Fibroblast of lung (primary cell): Measurements from ENCODE around the gene LRRC3. TPM values are rescaled to one million over a fixed set of nuclear protein-coding genes. Genes with fewer than 3 reads are reported as not detected.

Source experiments
- DNase-seq, 2 donors: peaks; one replicate each; pipeline versions ENCODE4 v3.0.0 to v3.0.0-alpha.2; 2010; ENCODE audit warnings: low read depth in 2 of 2
- H2AFZ ChIP-seq: 2 replicates; pipeline ENCODE4 v1.5.1; 2012; ENCODE audit warnings: low read length, control low read depth, inconsistent platforms
- H3K27ac ChIP-seq: 2 replicates; pipeline ENCODE4 v1.5.1; 2011; ENCODE audit warnings: low read length, control low read depth; ENCODE audit not compliant: insufficient read depth
- H3K27me3 ChIP-seq: 2 replicates; pipeline ENCODE4 v1.5.1; 2011; ENCODE audit warnings: mild to moderate bottlenecking, low read length; ENCODE audit not compliant: control insufficient read depth, insufficient read depth
- H3K36me3 ChIP-seq: 2 replicates; pipeline ENCODE4 v1.5.1; 2011; ENCODE audit warnings: low read length; ENCODE audit not compliant: control insufficient read depth, insufficient read depth
- H3K4me1 ChIP-seq: 2 replicates; pipeline ENCODE4 v1.5.1; 2011; ENCODE audit warnings: low read length; ENCODE audit not compliant: control insufficient read depth, insufficient read depth; ENCODE audit errors: extremely low read depth
- H3K4me2 ChIP-seq: 2 replicates; pipeline ENCODE4 v1.5.1; 2011; ENCODE audit warnings: low read length, control low read depth; ENCODE audit not compliant: insufficient read depth; ENCODE audit errors: extremely low read depth
- H3K4me3 ChIP-seq, 4 experiments: fragments of 200-600 bp in 1 of 4; sonication (generic) in 1 of 4; replicated peaks in 1 of 4; 2 replicates each; pipeline ENCODE4 v1.5.1; 2011 to 2016; ENCODE audit warnings: low read length in 4 of 4, low read depth in 3 of 4, mild to moderate bottlenecking in 3 of 4, control low read depth in 2 of 4, inconsistent platforms in 1 of 4, mixed read lengths in 1 of 4; ENCODE audit not compliant: insufficient read depth in 1 of 4; ENCODE audit errors: control extremely low read depth in 1 of 4
- H3K79me2 ChIP-seq: 2 replicates; pipeline ENCODE4 v1.5.1; 2012; ENCODE audit warnings: mild to moderate bottlenecking, low read length, inconsistent platforms; ENCODE audit not compliant: control insufficient read depth, insufficient read depth
- H3K9ac ChIP-seq: 2 replicates; pipeline ENCODE4 v1.5.1; 2011; ENCODE audit warnings: mild to moderate bottlenecking, low read length, control low read depth; ENCODE audit not compliant: insufficient read depth
- H3K9me3 ChIP-seq: 2 replicates; pipeline ENCODE4 v1.5.1; 2012; ENCODE audit warnings: low read depth, low read length; ENCODE audit not compliant: control insufficient read depth, insufficient read depth
- H4K20me1 ChIP-seq: 2 replicates; pipeline ENCODE4 v1.5.1; 2011; ENCODE audit warnings: low read length; ENCODE audit not compliant: control insufficient read depth, insufficient read depth; ENCODE audit errors: extremely low read depth
- EZH2 ChIP-seq: IDR thresholded peaks from 2 replicates; pipeline ENCODE4 v1.5.1; 2012; ENCODE audit warnings: low read length, control low read depth, mild to moderate bottlenecking; ENCODE audit errors: missing control alignments
- polyA plus RNA-seq, 2 donors: library from polyadenylated mRNA; depleted of rRNA in 1 of 2; stranded (reverse) in 1 of 2; unstranded in 1 of 2; fragments of >200 nt; gene quantifications; 2 replicates each; pipeline ENCODE4 v1.2.1, GENCODE V29; 2011 to 2012; ENCODE audit warnings: missing spikeins in 1 of 2
- total RNA-seq: library from RNA; depleted of rRNA; stranded (reverse); fragments of >200 nt; gene quantifications from 2 replicates; pipeline ENCODE4 v1.2.1, GENCODE V29; 2014
- TF ChIP-seq, protein P1 (sequence below), 2 donors: IDR thresholded peaks in 1 of 2; conservative IDR thresholded peaks in 1 of 2; 1 replicate in 1 of 2; 2 replicates in 1 of 2; pipeline ENCODE4 v1.5.1; 2011 to 2012; ENCODE audit warnings: low read length in 2 of 2, control low read depth in 1 of 2, inconsistent platforms in 1 of 2, low read depth in 1 of 2, mild to moderate bottlenecking in 1 of 2

LRRC3 gene
- total and polyA plus RNA-seq, 2 donors (not counting 1 experiment from before 2014, with no cell fraction given): 0.50 to 0.52 TPM

DNA sequence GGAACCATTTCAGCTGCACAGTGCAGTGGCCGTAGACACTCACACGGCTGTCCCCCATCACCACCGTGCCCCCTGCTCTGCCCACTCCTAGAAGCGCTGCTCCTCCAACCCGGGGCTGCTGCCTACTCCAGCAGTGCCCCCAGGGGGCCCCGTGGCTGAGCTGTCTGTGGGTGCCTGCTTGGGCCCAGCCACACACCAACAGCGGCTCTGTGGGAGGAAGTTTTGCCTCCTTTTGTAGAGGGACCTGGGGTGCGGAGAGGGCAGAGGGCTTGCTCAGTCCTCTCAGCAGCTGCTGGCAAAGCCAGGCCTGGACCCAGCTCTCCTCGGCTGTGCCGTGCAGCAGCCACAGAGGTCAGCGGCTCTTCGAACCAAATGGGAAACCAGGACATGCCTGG, 11.4 kb upstream of the LRRC3 start:
- DNase-seq: no peak
- H3K27me3 ChIP-seq: no peaks in the 10 kb centered on the region
- no peak overlapping the region for H3K4me2 ChIP-seq
- no peaks in the 10 kb centered on the region for H3K9me3 ChIP-seq
- H3K9ac ChIP-seq: no peak overlapping the region
- no peak overlapping the region for H2AFZ ChIP-seq
- no peaks in the 10 kb centered on the region for H4K20me1 ChIP-seq
- no peak overlapping the region for H3K4me3 ChIP-seq
- no peaks in the 10 kb centered on the region for H3K79me2 ChIP-seq
- no peaks in the 10 kb centered on the region for H3K4me1 ChIP-seq
- no peak overlapping the region for H3K27ac ChIP-seq
- TF ChIP-seq, protein P1, sequence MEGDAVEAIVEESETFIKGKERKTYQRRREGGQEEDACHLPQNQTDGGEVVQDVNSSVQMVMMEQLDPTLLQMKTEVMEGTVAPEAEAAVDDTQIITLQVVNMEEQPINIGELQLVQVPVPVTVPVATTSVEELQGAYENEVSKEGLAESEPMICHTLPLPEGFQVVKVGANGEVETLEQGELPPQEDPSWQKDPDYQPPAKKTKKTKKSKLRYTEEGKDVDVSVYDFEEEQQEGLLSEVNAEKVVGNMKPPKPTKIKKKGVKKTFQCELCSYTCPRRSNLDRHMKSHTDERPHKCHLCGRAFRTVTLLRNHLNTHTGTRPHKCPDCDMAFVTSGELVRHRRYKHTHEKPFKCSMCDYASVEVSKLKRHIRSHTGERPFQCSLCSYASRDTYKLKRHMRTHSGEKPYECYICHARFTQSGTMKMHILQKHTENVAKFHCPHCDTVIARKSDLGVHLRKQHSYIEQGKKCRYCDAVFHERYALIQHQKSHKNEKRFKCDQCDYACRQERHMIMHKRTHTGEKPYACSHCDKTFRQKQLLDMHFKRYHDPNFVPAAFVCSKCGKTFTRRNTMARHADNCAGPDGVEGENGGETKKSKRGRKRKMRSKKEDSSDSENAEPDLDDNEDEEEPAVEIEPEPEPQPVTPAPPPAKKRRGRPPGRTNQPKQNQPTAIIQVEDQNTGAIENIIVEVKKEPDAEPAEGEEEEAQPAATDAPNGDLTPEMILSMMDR (conservative IDR thresholded peaks at IDR 0.05 in 1 of 2, IDR thresholded peaks at IDR 0.05 in 1 of 2; ENCODE audit: low read depth in 1 of 2, low read length in 2 of 2): no peak
- no peaks in the 10 kb centered on the region for H3K36me3 ChIP-seq

DNA sequence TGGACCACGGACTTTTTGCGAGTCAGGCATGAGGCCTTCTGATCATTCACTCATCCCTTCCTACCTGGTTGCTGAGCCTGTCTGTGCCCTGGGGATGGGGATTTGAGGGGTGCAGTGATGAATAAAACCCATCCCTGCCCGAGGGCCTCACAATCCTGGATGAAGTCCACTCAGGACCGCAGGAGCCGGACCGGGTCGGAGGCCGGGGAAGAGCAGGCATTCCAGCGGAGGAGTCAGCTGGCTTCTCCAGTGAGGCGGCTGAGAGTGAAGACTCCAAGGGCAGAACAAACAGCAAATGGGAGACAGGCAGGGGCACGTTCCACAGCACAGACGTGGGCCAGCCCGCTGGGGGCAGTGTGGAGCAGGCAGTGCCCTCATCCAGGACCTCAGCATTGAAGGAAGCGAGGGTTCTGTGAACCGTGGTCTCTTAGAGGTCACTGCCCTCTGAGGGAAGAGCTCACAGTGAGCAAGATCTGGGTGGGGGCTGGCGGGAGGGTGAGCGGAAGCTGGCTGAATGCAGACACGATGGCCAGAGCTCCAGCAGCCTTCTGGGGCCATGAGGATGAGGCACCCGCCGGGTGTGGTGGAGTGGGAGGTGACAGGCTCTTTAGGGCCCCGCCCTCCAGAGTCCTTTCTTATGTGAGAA, 10.9 kb upstream of the LRRC3 start:
- TF ChIP-seq, protein P1 (conservative IDR thresholded peaks at IDR 0.05 in 1 of 2, IDR thresholded peaks at IDR 0.05 in 1 of 2; ENCODE audit: low read depth in 1 of 2, low read length in 2 of 2): no peak
- no peak for TF ChIP-seq EZH2
- no peaks in the 10 kb centered on the region for H4K20me1 ChIP-seq
- DNase-seq: no peak

DNA sequence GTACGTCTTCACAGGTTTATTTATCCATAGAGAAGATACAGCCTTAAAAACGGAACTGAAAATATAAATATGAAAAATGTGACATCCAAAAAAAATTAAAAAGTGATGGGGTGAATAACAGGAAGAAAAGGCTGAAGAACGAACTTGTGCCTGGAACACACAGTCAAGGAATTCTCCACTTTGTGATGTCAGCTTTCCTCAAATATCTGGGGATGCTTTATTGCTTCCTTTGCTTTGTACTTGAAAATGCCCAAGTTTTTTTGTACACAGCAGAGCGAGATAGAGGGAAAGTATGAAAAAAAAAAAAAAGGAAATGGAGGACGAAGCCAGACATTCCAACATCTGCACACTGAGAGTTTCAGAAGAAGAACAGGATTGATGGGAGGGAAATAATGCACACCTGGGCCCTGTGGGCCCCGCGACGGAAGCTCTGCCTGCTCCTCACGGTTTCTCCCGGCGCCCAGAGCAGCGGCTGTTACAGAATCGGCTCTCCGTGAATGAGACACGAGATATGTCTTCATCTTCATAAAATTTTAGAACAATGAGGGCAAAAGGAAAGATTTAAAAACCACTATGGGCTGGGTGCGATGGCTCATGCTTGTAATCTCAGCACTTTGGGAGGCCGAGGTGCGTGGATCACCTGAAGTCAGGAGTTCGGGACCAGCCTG, 10.0 kb upstream of the LRRC3 start:
- Histone ChIP-seq H3K9me3 (no peaks in the 10 kb centered on the region), H3K36me3 (no peaks in the 10 kb centered on the region), H2AFZ (no peak overlapping the region), H4K20me1 (no peaks in the 10 kb centered on the region), H3K27ac (no peak overlapping the region), H3K9ac (no peak overlapping the region), H3K4me2 (no peak overlapping the region), H3K79me2 (no peaks in the 10 kb centered on the region), H3K4me3 (no peak overlapping the region), H3K27me3 (no peaks in the 10 kb centered on the region), H3K4me1 (no peaks in the 10 kb centered on the region)
- no peak for DNase-seq
- TF ChIP-seq EZH2: no peak

More for the DNA sequence above, 10.9 kb upstream of the LRRC3 start:
- no peaks in the 10 kb centered on the region for H3K79me2 ChIP-seq
- H3K9ac ChIP-seq: no peak overlapping the region
- no peaks in the 10 kb centered on the region for H3K36me3 ChIP-seq
- no peaks in the 10 kb centered on the region for H3K27me3 ChIP-seq
- H3K4me3 ChIP-seq: no peak overlapping the region
- H2AFZ ChIP-seq: no peak overlapping the region
- H3K9me3 ChIP-seq: no peaks in the 10 kb centered on the region
- no peak overlapping the region for H3K4me2 ChIP-seq
- no peak overlapping the region for H3K27ac ChIP-seq
- H3K4me1 ChIP-seq: no peaks in the 10 kb centered on the region
